ENCODE measurements around the gene NEGR1.

NEGR1 gene

GRCh38 chr1:71561729-71562128, 720.6 kb downstream of the NEGR1 start:
- peak; percentile 35 for DNase-seq (ENCODE audit: low read depth)

- no peak for DNase-seq (ENCODE audit: low read depth)
Observed at GRCh38 chr1:71561206-71561605, 721.1 kb downstream of the NEGR1 start.

GRCh38 chr1:71559880-71560279, 722.5 kb downstream of the NEGR1 start:
- DNase-seq (ENCODE audit: low read depth): no peak

GRCh38 chr1:71557138-71557537, 725.2 kb downstream of the NEGR1 start:
- DNase-seq (ENCODE audit: low read depth): no peak

- DNase-seq (ENCODE audit: low read depth): no peak
Observed at GRCh38 chr1:71548398-71548890, 733.9 kb downstream of the NEGR1 start.

GRCh38 chr1:71542155-71542554, 740.2 kb downstream of the NEGR1 start:
- no peak for DNase-seq (ENCODE audit: low read depth)

- DNase-seq (ENCODE audit: low read depth): no peak
Observed at GRCh38 chr1:71533950-71534349, 748.4 kb downstream of the NEGR1 start.

GRCh38 chr1:71532343-71532742, 750.0 kb downstream of the NEGR1 start:
- no peak for DNase-seq (ENCODE audit: low read depth)

GRCh38 chr1:71526824-71527223, 755.5 kb downstream of the NEGR1 start:
- DNase-seq (ENCODE audit: low read depth): no peak

GRCh38 chr1:71522721-71523120, 759.6 kb downstream of the NEGR1 start:
- DNase-seq (ENCODE audit: low read depth): no peak

GRCh38 chr1:71521655-71522264, 760.6 kb downstream of the NEGR1 start:
- peak; percentile 47 for DNase-seq (ENCODE audit: low read depth)

GRCh38 chr1:71511505-71511904, 770.8 kb downstream of the NEGR1 start:
- DNase-seq (ENCODE audit: low read depth): no peak

- DNase-seq (ENCODE audit: low read depth): no peak
Observed at GRCh38 chr1:71510725-71511124, 771.6 kb downstream of the NEGR1 start.

- DNase-seq (ENCODE audit: low read depth): no peak
Observed at GRCh38 chr1:71509051-71509595, 773.2 kb downstream of the NEGR1 start.

GRCh38 chr1:71502006-71502405, 780.3 kb downstream of the NEGR1 start:
- no peak for DNase-seq (ENCODE audit: low read depth)

- no peak for DNase-seq (ENCODE audit: low read depth)
Observed at GRCh38 chr1:71498542-71498941, 783.8 kb downstream of the NEGR1 start.

- no peak for DNase-seq (ENCODE audit: low read depth)
Observed at GRCh38 chr1:71494163-71494562, 788.2 kb downstream of the NEGR1 start.

- DNase-seq (ENCODE audit: low read depth): no peak
Observed at GRCh38 chr1:71492298-71493041, 789.9 kb downstream of the NEGR1 start.

- peak; percentile 24 for DNase-seq (ENCODE audit: low read depth)
Observed at GRCh38 chr1:71490432-71490831, 791.9 kb downstream of the NEGR1 start.

- no peak for DNase-seq (ENCODE audit: low read depth)
Observed at GRCh38 chr1:71488555-71489252, 793.6 kb downstream of the NEGR1 start.

GRCh38 chr1:71473331-71473730, 809.0 kb downstream of the NEGR1 start:
- DNase-seq (ENCODE audit: low read depth): no peak

- no peak for DNase-seq (ENCODE audit: low read depth)
Observed at GRCh38 chr1:71465093-71465492, 817.2 kb downstream of the NEGR1 start.

- no peak for DNase-seq (ENCODE audit: low read depth)
Observed at GRCh38 chr1:71464016-71464415, 818.3 kb downstream of the NEGR1 start.

Data from iris pigment epithelial cell (primary cell).